ENCODE results near the gene IL13RA1. TPM values are rescaled to one million over a fixed set of nuclear protein-coding genes. Genes with fewer than 3 reads are reported as not detected.
A peak's percentile ranks its signal among the peaks of the same experiment; 100 is the strongest.

IL13RA1 gene
- polyA plus RNA-seq, 2 of the 4 experiments (the other 2 are of a cell fraction): 51.1 to 86.8 TPM

GRCh38 chrX:118772051-118772450, 44.6 kb downstream of the IL13RA1 start:
- TF ChIP-seq RNF2 (IDR thresholded peaks at IDR 0.05; ENCODE audit: borderline replicate concordance, low read depth) (no peak), ESRRA (IDR thresholded peaks at IDR 0.05; ENCODE audit: borderline replicate concordance, low read length) (no peak), ZNF302 (CRISPR knock-in tag; IDR thresholded peaks at IDR 0.05) (no peak), CHD4 (IDR thresholded peaks at IDR 0.05; ENCODE audit: borderline replicate concordance) (no peak), PBX3 (IDR thresholded peaks at IDR 0.05) (no peak), PHF8 (IDR thresholded peaks at IDR 0.05; ENCODE audit: borderline replicate concordance, low read depth) (no peak), RCOR1 (IDR thresholded peaks at IDR 0.05; ENCODE audit: low read depth, low read length) (no peak), HMGXB4 (CRISPR knock-in tag; IDR thresholded peaks at IDR 0.05; ENCODE audit: borderline replicate concordance) (no peak), FOXS1 (CRISPR knock-in tag; IDR thresholded peaks at IDR 0.05) (no peak), ZFP36 (IDR thresholded peaks at IDR 0.05; ENCODE audit: borderline replicate concordance, partially characterized antibody) (no peak), EHMT2 (IDR thresholded peaks at IDR 0.05; ENCODE audit: low read depth) (no peak), RARB (CRISPR knock-in tag; IDR thresholded peaks at IDR 0.05) (no peak), CTCF (IDR thresholded peaks at IDR 0.05) (no peak), KDM1A (IDR thresholded peaks at IDR 0.05; ENCODE audit: low read depth) (no peak), HOXB13 (CRISPR knock-in tag; IDR thresholded peaks at IDR 0.05; ENCODE audit: low read depth) (no peak), TFCP2L1 (CRISPR knock-in tag; IDR thresholded peaks at IDR 0.05) (no peak), CBX8 (IDR thresholded peaks at IDR 0.05) (no peak), HOXB5 (CRISPR knock-in tag; IDR thresholded peaks at IDR 0.05) (no peak), NFE2L2 (conservative IDR thresholded peaks at IDR 0.05; ENCODE audit: low read length) (no peak), GATA3 (IDR thresholded peaks at IDR 0.05; ENCODE audit: borderline replicate concordance) (no peak)
- no peak for FAIRE-seq
- ChIA-PET CTCF (interaction anchor here (1.0 kb wide), 1 partner anchor 10 kb away, joined by 3 read pairs; no protein-coding TSS in a partner anchor), POLR2A (no interaction called here)
- H3K4me1 ChIP-seq: no peaks in the 10 kb centered on the region
- WGBS (ENCODE audit: missing lambda C conversion rate): 99% methylated on average over 4 of the region's 4 CpGs
- DNase-seq (ENCODE audit: low read depth in 1 of 2, low spot score in 1 of 2): no peak
- no peaks in the 10 kb centered on the region for H3K9me3 ChIP-seq
- H3K4me3 ChIP-seq: no peak overlapping the region
- ATAC-seq: no peak
- no peak overlapping the region for H3K4me2 ChIP-seq
- H3K27ac ChIP-seq: no peak overlapping the region

- DNase-seq (ENCODE audit: low read depth in 1 of 2, low spot score in 1 of 2) (no peak), ATAC-seq (no peak), FAIRE-seq (peak; percentile 76)
- Histone ChIP-seq H3K4me1 (no peaks in the 10 kb centered on the region), H3K27ac (no peak overlapping the region), H3K4me2 (no peak overlapping the region), H3K4me3 (no peak overlapping the region), H3K9me3 (no peaks in the 10 kb centered on the region)
- ChIA-PET CTCF (interaction anchor here (1.4 kb wide), 1 partner anchor 129 kb away, joined by 4 read pairs; no protein-coding TSS in a partner anchor), POLR2A (no interaction called here)
- 95% methylated on average over 5 of the region's 5 CpGs for WGBS (ENCODE audit: missing lambda C conversion rate)
- no peak for TF ChIP-seq CBX8 (IDR thresholded peaks at IDR 0.05)
- TF ChIP-seq EHF (CRISPR knock-in tag; IDR thresholded peaks at IDR 0.05): no peak
- no peak for TF ChIP-seq SREBF2 (IDR thresholded peaks at IDR 0.05)
- TF ChIP-seq NPAS2 (CRISPR knock-in tag; IDR thresholded peaks at IDR 0.05; ENCODE audit: borderline replicate concordance): no peak
- no peak for TF ChIP-seq ELK1 (IDR thresholded peaks at IDR 0.05; ENCODE audit: low read depth, low read length)
- TF ChIP-seq CTCF (IDR thresholded peaks at IDR 0.05): no peak
- TF ChIP-seq POLR2AphosphoS2 (conservative IDR thresholded peaks at IDR 0.05; ENCODE audit: low read length): no peak
- no peak for TF ChIP-seq FOSL2 (IDR thresholded peaks at IDR 0.05)
- no peak for TF ChIP-seq FOSL2 (CRISPR knock-in tag; IDR thresholded peaks at IDR 0.05)
These were observed 46.4 kb downstream of the IL13RA1 start for GRCh38 chrX:118773782-118774181.

All from A549 (cell line).